HG02938 (cell line): ENCODE data around the gene GOLGA8Q.
"Not testable (repeated sequence)": the region's sequence is repeated elsewhere in the genome, so short reads cannot be mapped to it uniquely, and the experiment has no call there.

Experiments used
- ATAC-seq: cut with Tn5 transposase; IDR thresholded peaks from one replicate; pipeline ENCODE4 v1.9.1; 2021; ENCODE audit warnings: mild to moderate bottlenecking, moderate library complexity; ENCODE audit not compliant: unreplicated experiment

GOLGA8Q gene

GRCh38 chr15:30551750-30552149 is at the start of gene GOLGA8Q:
GOLGA8Q (plus strand) TSS chr15:30552050; CDS start chr15:30552078, 28 bp downstream.
- not testable (repeated sequence) for ATAC-seq

GRCh38 chr15:30502904-30503781 is 48.7 kb upstream of the GOLGA8Q start:
- ATAC-seq = not testable (repeated sequence)

- ATAC-seq = not testable (repeated sequence)
Measured at GRCh38 chr15:30504162-30504843, 47.5 kb upstream of the GOLGA8Q start.

GRCh38 chr15:30514545-30514944 is 37.3 kb upstream of the GOLGA8Q start:
- not testable (repeated sequence) for ATAC-seq

- ATAC-seq = not testable (repeated sequence)
Measured at GRCh38 chr15:30523453-30524243, 28.2 kb upstream of the GOLGA8Q start.

GRCh38 chr15:30525912-30526311 is 25.9 kb upstream of the GOLGA8Q start:
- not testable (repeated sequence) for ATAC-seq

- ATAC-seq = not testable (repeated sequence)
Measured at GRCh38 chr15:30529049-30529448, 22.8 kb upstream of the GOLGA8Q start.

GRCh38 chr15:30566949-30567348 is 15.1 kb downstream of the GOLGA8Q start:
- not testable (repeated sequence) for ATAC-seq

GRCh38 chr15:30573012-30573491 is 21.2 kb downstream of the GOLGA8Q start:
- ATAC-seq = not testable (repeated sequence)

GRCh38 chr15:30579394-30579970 is 27.6 kb downstream of the GOLGA8Q start:
- ATAC-seq = not testable (repeated sequence)

- not testable (repeated sequence) for ATAC-seq
Measured at GRCh38 chr15:30580716-30581115, 28.9 kb downstream of the GOLGA8Q start.

- not testable (repeated sequence) for ATAC-seq
Measured at GRCh38 chr15:30598953-30599352, 47.1 kb downstream of the GOLGA8Q start.

GRCh38 chr15:30603796-30604195 is 51.9 kb downstream of the GOLGA8Q start, which contains the start of gene GOLGA8H:
GOLGA8H (plus strand) TSS chr15:30604028; CDS start chr15:30604126, 98 bp downstream.
- not testable (repeated sequence) for ATAC-seq
